CD4-positive, alpha-beta memory T cell (primary cell): Measurements from ENCODE around the gene GRIK1. TPM values are rescaled to one million over a fixed set of nuclear protein-coding genes. Genes with fewer than 3 reads are reported as not detected.
"Not testable (repeated sequence)": the region's sequence is repeated elsewhere in the genome, so short reads cannot be mapped to it uniquely, and the experiment has no call there.

Source experiments
- CTCF ChIA-PET: fragments of 350-600 bp; sonication (Branson Sonifier 250); formaldehyde crosslinking; loops from one replicate; lab custom pipeline; 2021; ENCODE audit warnings: inconsistent platforms; ENCODE audit not compliant: partially characterized antibody; lab: Charles Lee
- POLR2A ChIA-PET: fragments of 350-600 bp; sonication (Branson Sonifier 250); formaldehyde crosslinking; loops from one replicate; lab custom pipeline; 2021; ENCODE audit not compliant: partially characterized antibody; lab: Charles Lee
- DNase-seq, 5 donors: peaks; one replicate each; pipeline versions ENCODE4 v3.0.0 to v3.0.0-alpha.2; 2020 to 2022; ENCODE audit warnings: mixed read lengths in 1 of 5
- H3K27ac ChIP-seq: one replicate; pipeline ENCODE4 v1.7.0; 2013; ENCODE audit warnings: low read depth, low read length
- H3K27me3 ChIP-seq: 2 replicates; pipeline ENCODE4 v1.7.0; 2013; ENCODE audit warnings: mild to moderate bottlenecking, low read length, moderate library complexity; ENCODE audit not compliant: insufficient read depth
- H3K36me3 ChIP-seq: 2 replicates; pipeline ENCODE4 v1.7.0; 2013; ENCODE audit warnings: mild to moderate bottlenecking, low read length, moderate library complexity; ENCODE audit not compliant: insufficient read depth
- H3K4me1 ChIP-seq: 2 replicates; pipeline ENCODE4 v1.7.0; 2013; ENCODE audit warnings: mild to moderate bottlenecking, low read length, moderate library complexity; ENCODE audit not compliant: insufficient read depth
- H3K4me3 ChIP-seq, 2 donors: one replicate each; pipeline ENCODE4 v1.7.0; 2013; ENCODE audit warnings: low read length in 2 of 2, mild to moderate bottlenecking in 1 of 2
- H3K9me3 ChIP-seq, 2 donors: one replicate each; pipeline ENCODE4 v1.7.0; 2013; ENCODE audit warnings: low read length in 2 of 2, control low read depth in 1 of 2; ENCODE audit not compliant: control insufficient read depth in 1 of 2
- H3K27ac Mint-ChIP-seq, 7 donors: one replicate each; pipeline ENCODE4 v1.8.0; 2020 to 2021; ENCODE audit warnings: mixed read lengths in 7 of 7, mild to moderate bottlenecking in 6 of 7, inconsistent platforms in 3 of 7, moderate library complexity in 3 of 7
- H3K27me3 Mint-ChIP-seq, 2 donors: one replicate each; pipeline ENCODE4 v1.8.0; 2020 to 2021; ENCODE audit warnings: mixed read lengths in 2 of 2
- H3K36me3 Mint-ChIP-seq, 2 donors: one replicate each; pipeline ENCODE4 v1.8.0; 2020 to 2021; ENCODE audit warnings: mixed read lengths in 2 of 2, inconsistent platforms in 1 of 2, mild to moderate bottlenecking in 1 of 2
- H3K4me1 Mint-ChIP-seq, 4 donors: one replicate each; pipeline ENCODE4 v1.8.0; 2020 to 2021; ENCODE audit warnings: mixed read lengths in 4 of 4, mild to moderate bottlenecking in 1 of 4
- H3K4me3 Mint-ChIP-seq, 8 donors: one replicate each; pipeline ENCODE4 v1.8.0; 2020 to 2021; ENCODE audit warnings: mixed read lengths in 8 of 8, mild to moderate bottlenecking in 7 of 8, moderate library complexity in 6 of 8, inconsistent platforms in 3 of 8
- H3K9me3 Mint-ChIP-seq, 8 donors: one replicate each; pipeline ENCODE4 v1.8.0; 2020 to 2021; ENCODE audit warnings: mixed read lengths in 8 of 8, mild to moderate bottlenecking in 5 of 8, inconsistent platforms in 3 of 8, moderate library complexity in 1 of 8
- intact Hi-C: fragments of 100-400 bp; cut with micrococcal nuclease; formaldehyde crosslinking; loops from one replicate; pipeline ENCODE4 v1.15.1; 2023
- polyA plus RNA-seq, 2 donors: library from polyadenylated mRNA; unstranded; fragments of 300-500 nt; fragmentation: Illumina TruSeq; gene quantifications; one replicate each; pipeline ENCODE4 v1.2.3, GENCODE V29; 2021
- total RNA-seq, 2 experiments: library from RNA; stranded (reverse); gene quantifications; one replicate each; pipeline ENCODE4 v1.2.3, GENCODE V29; 2021

Gene GRIK1
- total and polyA plus RNA-seq, 4 experiments from 2014 or later, result not detected

- POLR2A ChIA-PET, result no interaction called here
- Mint-ChIP-seq H3K9me3 (peaks cover 0 to 2% (median 0%) of the 10 kb centered on the region in 8 donors), H3K4me1 (no peaks in the 10 kb centered on the region), H3K27me3 (no peaks in the 10 kb centered on the region), H3K36me3 (no peaks in the 10 kb centered on the region), H3K27ac (no peak overlapping the region), H3K4me3 (no peak overlapping the region)
- CTCF ChIA-PET, result no interaction called here
- Histone ChIP-seq H3K4me3 (no peak overlapping the region), H3K27ac (no peak overlapping the region), H3K27me3 (no peaks in the 10 kb centered on the region), H3K36me3 (no peaks in the 10 kb centered on the region), H3K4me1 (no peaks in the 10 kb centered on the region), H3K9me3 (no peaks in the 10 kb centered on the region)
- intact Hi-C loops, result no loop called here
- DNase-seq, result no peak
Observed at GRCh38 chr21:29606613-29607012, 333.2 kb downstream of the GRIK1 start.

- H3K4me3 Mint-ChIP-seq, H3K4me3 ChIP-seq, CTCF ChIA-PET, DNase-seq, H3K9me3 Mint-ChIP-seq, intact Hi-C loops, H3K9me3 ChIP-seq, H3K27me3 Mint-ChIP-seq, H3K4me1 Mint-ChIP-seq, H3K27ac ChIP-seq, H3K4me1 ChIP-seq, POLR2A ChIA-PET, H3K27ac Mint-ChIP-seq, H3K36me3 Mint-ChIP-seq, H3K36me3 ChIP-seq, H3K27me3 ChIP-seq: not testable (repeated sequence)
Observed at GRCh38 chr21:29605219-29605618, 334.6 kb downstream of the GRIK1 start.

GRCh38 chr21:29604076-29604475 is 335.7 kb downstream of the GRIK1 start:
- POLR2A ChIA-PET, result no interaction called here
- Mint-ChIP-seq H3K27ac (no peak overlapping the region), H3K4me1 (no peaks in the 10 kb centered on the region), H3K36me3 (peaks cover 0 to 3% of the 10 kb centered on the region in 2 donors), H3K9me3 (no peaks in the 10 kb centered on the region), H3K4me3 (no peak overlapping the region), H3K27me3 (no peaks in the 10 kb centered on the region)
- Histone ChIP-seq H3K4me1 (no peaks in the 10 kb centered on the region), H3K4me3 (no peak overlapping the region), H3K9me3 (no peaks in the 10 kb centered on the region), H3K27me3 (no peaks in the 10 kb centered on the region), H3K36me3 (no peaks in the 10 kb centered on the region), H3K27ac (no peak overlapping the region)
- no peak for DNase-seq
- intact Hi-C loops, result no loop called here
- CTCF ChIA-PET, result interaction anchor here (1.0 kb wide), 1 partner anchor 9 kb away, joined by 3 read pairs; no protein-coding TSS in a partner anchor

- Histone ChIP-seq H3K27me3 (no peaks in the 10 kb centered on the region), H3K4me1 (no peaks in the 10 kb centered on the region), H3K9me3 (no peaks in the 10 kb centered on the region), H3K36me3 (no peaks in the 10 kb centered on the region), H3K27ac (no peak overlapping the region), H3K4me3 (no peak overlapping the region)
- POLR2A ChIA-PET, result no interaction called here
- Mint-ChIP-seq H3K4me1 (no peaks in the 10 kb centered on the region), H3K9me3 (no peaks in the 10 kb centered on the region), H3K27ac (no peak overlapping the region), H3K4me3 (no peak overlapping the region), H3K27me3 (no peaks in the 10 kb centered on the region), H3K36me3 (peaks cover 0 to 10% of the 10 kb centered on the region in 2 donors)
- CTCF ChIA-PET, result no interaction called here
- no peak for DNase-seq
- intact Hi-C loops, result no loop called here
Observed at GRCh38 chr21:29601047-29601446, 338.7 kb downstream of the GRIK1 start.

GRCh38 chr21:29586696-29587095 is 353.1 kb downstream of the GRIK1 start:
- Mint-ChIP-seq H3K27me3 (peaks cover 0 to 2% of the 10 kb centered on the region in 2 donors), H3K4me1 (no peaks in the 10 kb centered on the region), H3K9me3 (no peaks in the 10 kb centered on the region), H3K36me3 (no peaks in the 10 kb centered on the region), H3K4me3 (no peak overlapping the region), H3K27ac (no peak overlapping the region)
- intact Hi-C loops, result no loop called here
- no peaks in the 10 kb centered on the region for H3K4me1 ChIP-seq
- no peak overlapping the region for H3K4me3 ChIP-seq
- POLR2A ChIA-PET, result no interaction called here
- H3K9me3 ChIP-seq, result no peaks in the 10 kb centered on the region
- DNase-seq, result no peak
- H3K27me3 ChIP-seq, result no peaks in the 10 kb centered on the region
- H3K36me3 ChIP-seq, result no peaks in the 10 kb centered on the region
- CTCF ChIA-PET, result no interaction called here
- no peak overlapping the region for H3K27ac ChIP-seq

GRCh38 chr21:29585462-29585861 is 354.3 kb downstream of the GRIK1 start:
- no peak for DNase-seq
- Mint-ChIP-seq H3K4me1 (no peaks in the 10 kb centered on the region), H3K27me3 (no peaks in the 10 kb centered on the region), H3K36me3 (no peaks in the 10 kb centered on the region), H3K9me3 (no peaks in the 10 kb centered on the region), H3K4me3 (no peak overlapping the region), H3K27ac (no peak overlapping the region)
- H3K27me3 ChIP-seq, result no peaks in the 10 kb centered on the region
- H3K36me3 ChIP-seq, result no peaks in the 10 kb centered on the region
- intact Hi-C loops, result no loop called here
- CTCF ChIA-PET, result no interaction called here
- H3K9me3 ChIP-seq, result no peaks in the 10 kb centered on the region
- H3K4me3 ChIP-seq, result no peak overlapping the region
- POLR2A ChIA-PET, result no interaction called here
- H3K27ac ChIP-seq, result no peak overlapping the region
- H3K4me1 ChIP-seq, result no peaks in the 10 kb centered on the region

GRCh38 chr21:29583424-29583924 is 356.3 kb downstream of the GRIK1 start:
- Mint-ChIP-seq H3K4me3 (no peak overlapping the region), H3K36me3 (no peaks in the 10 kb centered on the region), H3K27ac (peak overlapping the region in 1 of 7 donors; percentile 16), H3K27me3 (no peaks in the 10 kb centered on the region), H3K4me1 (no peaks in the 10 kb centered on the region), H3K9me3 (no peaks in the 10 kb centered on the region)
- ChIA-PET POLR2A (no interaction called here), CTCF (no interaction called here)
- intact Hi-C loops, result no loop called here
- no peak overlapping the region for H3K27ac ChIP-seq
- no peak overlapping the region for H3K4me3 ChIP-seq
- DNase-seq, result no peak
- no peaks in the 10 kb centered on the region for H3K27me3 ChIP-seq
- H3K9me3 ChIP-seq, result no peaks in the 10 kb centered on the region
- no peaks in the 10 kb centered on the region for H3K36me3 ChIP-seq
- no peaks in the 10 kb centered on the region for H3K4me1 ChIP-seq

- intact Hi-C loops, result no loop called here
- Mint-ChIP-seq H3K4me3 (no peak overlapping the region), H3K4me1 (no peaks in the 10 kb centered on the region), H3K27me3 (no peaks in the 10 kb centered on the region), H3K27ac (no peak overlapping the region), H3K9me3 (no peaks in the 10 kb centered on the region), H3K36me3 (no peaks in the 10 kb centered on the region)
- Histone ChIP-seq H3K27ac (no peak overlapping the region), H3K4me1 (no peaks in the 10 kb centered on the region), H3K27me3 (no peaks in the 10 kb centered on the region), H3K36me3 (no peaks in the 10 kb centered on the region), H3K9me3 (no peaks in the 10 kb centered on the region), H3K4me3 (no peak overlapping the region)
- DNase-seq, result no peak
- CTCF ChIA-PET, result no interaction called here
- POLR2A ChIA-PET, result no interaction called here
Observed at GRCh38 chr21:29582855-29583254, 356.9 kb downstream of the GRIK1 start.
